Dedifferentiated amniotic fluid mesenchymal stem cell (primary cell): ENCODE data around the gene KRT5.

Experiments
- DNase-seq: peaks from one replicate; pipeline ENCODE4 v3.0.0-alpha.2; 2016; ENCODE audit errors: extremely low spot score

KRT5 gene

DNA sequence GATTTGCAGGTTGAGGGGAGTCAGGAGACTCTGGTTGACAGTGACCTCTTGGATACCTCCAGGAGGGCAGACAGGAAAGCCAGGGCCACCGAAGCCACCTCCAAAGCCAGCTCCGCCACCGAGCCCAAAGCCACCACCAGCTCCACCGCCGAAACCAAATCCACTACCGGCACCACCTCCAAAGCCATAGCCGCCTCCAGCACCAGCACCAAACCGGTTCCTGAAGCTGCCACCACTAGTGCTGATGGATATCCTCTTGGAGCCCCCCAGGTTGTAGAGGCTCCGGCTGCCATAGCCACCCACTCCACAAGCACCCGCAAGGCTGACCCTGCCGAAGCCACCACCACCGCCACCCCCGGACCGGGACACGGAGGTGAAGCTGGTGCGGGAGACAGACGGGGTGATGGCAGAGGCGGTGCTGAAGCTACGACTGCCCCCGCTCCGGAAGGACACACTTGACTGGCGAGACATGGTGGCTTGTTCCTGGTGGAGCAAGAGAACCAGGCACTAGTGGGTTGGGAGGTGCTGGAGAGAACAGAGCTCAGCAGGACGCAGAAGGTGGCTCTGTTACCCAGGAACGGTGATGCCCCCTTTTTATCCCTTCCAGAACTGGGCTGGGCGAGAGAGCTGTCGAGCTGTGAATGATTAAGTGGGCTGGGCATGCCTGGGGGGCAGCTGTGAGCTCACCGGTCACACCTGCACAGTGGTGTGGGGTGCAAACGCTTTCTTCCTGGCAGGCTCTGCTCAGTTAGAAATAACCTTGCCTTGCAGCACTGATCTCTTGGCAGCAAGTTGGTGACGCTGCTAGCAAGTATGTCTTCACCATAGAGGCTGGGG lies at the start of gene KRT5:
TSS of gene KRT5 (minus strand) at position 569 of the 837 bp plus-strand sequence. CDS start at position 471, 98 bp downstream.
- DNase-seq, result no peak

- no peak for DNase-seq
Measured at GRCh38 chr12:52568111-52568510, 47.9 kb upstream of the KRT5 start.

DNA sequence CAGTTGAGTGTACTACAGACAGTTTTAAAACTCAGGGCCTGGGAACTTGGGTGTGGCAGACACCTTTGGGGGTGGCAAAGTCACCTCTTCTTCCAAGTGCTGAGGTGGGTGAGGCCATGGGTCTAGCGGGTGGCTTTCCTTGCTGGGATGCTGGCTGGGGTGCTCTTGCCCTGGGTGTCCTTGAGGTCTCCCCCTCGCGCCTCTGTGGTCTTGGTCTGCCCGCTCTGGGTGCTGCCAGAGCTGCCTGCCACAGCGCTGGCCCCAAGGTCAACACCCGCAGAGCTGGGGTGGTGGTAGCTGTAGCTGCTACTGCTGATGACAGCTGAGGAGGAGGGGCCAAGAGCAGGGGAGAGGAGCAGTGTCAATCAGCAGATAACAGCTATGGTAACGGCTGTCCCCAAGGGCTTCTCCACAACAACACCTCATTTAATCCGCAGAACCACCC lies 46.7 kb upstream of the KRT5 start:
- no peak for DNase-seq

DNA sequence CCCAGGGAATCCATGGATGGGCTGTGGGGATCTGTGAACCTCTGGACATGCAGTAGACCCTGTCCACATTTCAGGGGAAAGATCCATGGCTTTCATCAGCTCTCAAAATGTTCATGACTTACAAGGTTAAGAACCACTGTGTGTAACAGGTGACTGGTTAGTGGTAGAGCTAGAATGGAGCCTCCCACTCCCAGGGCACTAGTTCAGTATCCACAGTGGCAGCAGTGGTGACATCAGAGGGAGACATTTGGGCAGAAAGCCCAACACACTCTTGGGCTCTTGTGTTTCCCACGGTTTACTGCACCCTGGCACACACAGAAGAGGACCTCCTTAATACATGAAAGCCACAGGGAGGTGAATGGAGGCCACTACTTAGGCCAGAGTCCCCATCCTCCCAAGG lies 44.4 kb upstream of the KRT5 start:
- no peak for DNase-seq

GRCh38 chr12:52561880-52562449 lies 41.8 kb upstream of the KRT5 start:
- no peak for DNase-seq

DNA sequence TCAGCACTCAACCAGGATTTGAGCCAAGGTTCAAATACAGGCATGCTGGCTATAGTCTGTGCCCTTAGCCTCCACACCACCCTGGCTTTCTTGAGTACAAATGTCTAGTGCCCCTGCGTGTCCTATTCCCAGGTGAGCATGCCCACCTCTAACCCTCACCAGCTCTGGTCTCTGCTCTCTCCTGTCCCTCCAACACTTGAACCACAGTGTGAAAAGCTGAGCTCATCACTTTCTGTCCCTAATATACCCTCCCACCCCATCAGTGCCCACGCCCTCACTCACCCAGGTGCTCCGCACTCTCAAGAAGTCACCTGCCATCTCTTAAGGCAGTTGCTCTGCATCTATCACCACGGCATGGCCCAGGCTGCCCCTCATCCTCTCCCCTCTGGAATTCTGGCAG lies 39.8 kb upstream of the KRT5 start:
- no peak for DNase-seq

DNA sequence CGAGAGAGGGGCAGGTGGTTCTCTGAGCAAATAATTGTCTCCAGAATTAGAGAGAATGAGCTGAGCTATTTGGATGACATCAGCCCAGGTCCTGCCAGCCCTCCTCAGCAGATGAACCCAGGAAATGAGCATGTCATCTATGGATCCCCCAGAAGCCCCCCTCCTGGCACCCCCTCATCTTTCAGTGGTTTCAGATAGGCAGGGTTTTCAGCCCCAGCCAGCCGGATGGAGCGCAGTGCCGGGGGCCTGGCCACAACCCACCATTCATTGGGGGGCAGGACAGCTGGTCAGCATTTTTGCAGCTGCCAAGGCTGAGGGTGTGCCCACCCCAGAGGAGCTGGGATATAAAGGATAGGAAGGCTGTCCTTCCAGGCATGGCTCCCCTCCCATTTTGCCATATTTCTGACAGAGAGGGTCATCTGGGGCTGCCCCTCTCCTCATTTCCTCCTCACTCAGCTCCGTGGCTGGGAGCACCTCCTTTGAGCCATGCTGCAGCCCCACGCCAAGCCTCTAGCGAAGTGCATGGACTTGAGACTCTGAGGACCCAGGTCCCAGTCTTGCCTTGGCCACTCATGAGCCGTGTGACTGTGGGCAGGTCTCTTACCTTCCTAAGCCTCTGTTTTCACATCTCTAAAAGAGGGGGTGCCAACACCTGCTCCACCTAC lies 38.7 kb upstream of the KRT5 start:
- DNase-seq, result no peak

DNA sequence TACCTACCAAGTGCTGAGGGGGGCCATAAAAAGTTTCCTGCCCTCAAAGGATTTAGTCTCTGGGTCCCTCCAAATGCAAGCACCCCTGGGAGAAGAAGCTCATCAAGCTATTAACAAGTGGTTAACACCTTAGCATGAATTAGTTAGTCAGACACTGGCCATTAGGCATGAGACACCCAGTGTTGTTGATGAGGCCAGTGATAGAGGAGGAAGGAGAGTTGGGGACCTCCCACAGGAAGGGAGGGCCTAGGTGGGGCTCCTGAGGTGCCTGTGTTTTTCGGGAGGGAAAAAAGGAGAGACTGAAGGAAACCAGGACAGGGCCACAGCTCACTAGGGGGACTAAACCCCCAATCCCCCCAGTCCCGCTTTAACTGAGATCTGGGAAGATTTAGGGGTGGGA lies 37.3 kb upstream of the KRT5 start:
- DNase-seq, result no peak

DNA sequence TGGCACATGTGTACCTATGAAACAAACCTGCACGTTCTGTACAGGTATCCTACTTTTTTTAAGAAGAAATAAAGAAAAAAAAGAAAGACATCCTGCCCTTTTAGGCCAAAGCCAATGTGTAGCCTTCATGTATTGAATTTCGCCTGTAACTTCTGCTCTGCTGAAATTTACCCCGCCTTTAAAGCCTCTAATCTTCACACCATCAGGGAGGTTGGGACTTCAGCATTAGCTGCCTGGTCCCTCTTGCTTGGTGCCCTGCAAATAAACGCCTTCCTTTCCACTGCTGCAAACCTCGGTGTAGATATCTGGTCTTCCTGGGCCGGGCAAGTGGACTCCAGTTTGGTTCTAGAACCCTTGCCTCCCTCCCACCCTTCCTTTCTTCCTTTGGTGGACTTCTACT lies 35.4 kb upstream of the KRT5 start:
- DNase-seq, result no peak

DNA sequence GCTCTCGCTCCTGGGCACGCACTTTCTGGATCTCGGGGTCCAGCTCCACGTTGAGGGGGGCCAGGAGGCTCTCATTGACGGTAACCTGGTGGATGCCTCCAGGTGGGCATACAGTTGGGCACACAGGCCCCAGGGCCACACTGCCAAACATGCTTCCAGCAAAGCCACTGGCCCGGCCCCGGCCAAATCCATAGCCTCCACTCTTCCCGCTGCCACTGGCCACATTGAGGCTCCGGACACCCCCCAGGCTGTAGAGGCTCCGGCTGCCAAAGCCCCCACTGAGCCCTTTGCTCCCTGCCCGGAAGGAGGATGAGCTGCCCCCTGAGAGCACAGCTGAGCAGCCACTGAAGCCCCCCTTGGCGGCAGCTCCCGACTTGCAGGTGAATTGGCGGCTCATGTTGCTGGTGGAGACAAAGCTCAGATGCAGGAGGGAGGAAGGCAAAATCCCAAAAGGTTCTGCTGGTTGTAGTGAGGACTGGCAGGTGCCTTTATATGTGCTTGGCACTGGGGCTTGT lies 32.5 kb upstream of the KRT5 start, which contains the start of gene KRT71:
TSS of gene KRT71 (minus strand) at position 465 of the 515 bp plus-strand sequence. CDS start at position 397, 68 bp downstream.
- DNase-seq, result no peak

GRCh38 chr12:52552055-52552454 lies 31.9 kb upstream of the KRT5 start:
- DNase-seq, result no peak

GRCh38 chr12:52551216-52551865 lies 31.1 kb upstream of the KRT5 start:
- DNase-seq, result no peak

GRCh38 chr12:52546126-52546525 lies 25.9 kb upstream of the KRT5 start:
- no peak for DNase-seq

DNA sequence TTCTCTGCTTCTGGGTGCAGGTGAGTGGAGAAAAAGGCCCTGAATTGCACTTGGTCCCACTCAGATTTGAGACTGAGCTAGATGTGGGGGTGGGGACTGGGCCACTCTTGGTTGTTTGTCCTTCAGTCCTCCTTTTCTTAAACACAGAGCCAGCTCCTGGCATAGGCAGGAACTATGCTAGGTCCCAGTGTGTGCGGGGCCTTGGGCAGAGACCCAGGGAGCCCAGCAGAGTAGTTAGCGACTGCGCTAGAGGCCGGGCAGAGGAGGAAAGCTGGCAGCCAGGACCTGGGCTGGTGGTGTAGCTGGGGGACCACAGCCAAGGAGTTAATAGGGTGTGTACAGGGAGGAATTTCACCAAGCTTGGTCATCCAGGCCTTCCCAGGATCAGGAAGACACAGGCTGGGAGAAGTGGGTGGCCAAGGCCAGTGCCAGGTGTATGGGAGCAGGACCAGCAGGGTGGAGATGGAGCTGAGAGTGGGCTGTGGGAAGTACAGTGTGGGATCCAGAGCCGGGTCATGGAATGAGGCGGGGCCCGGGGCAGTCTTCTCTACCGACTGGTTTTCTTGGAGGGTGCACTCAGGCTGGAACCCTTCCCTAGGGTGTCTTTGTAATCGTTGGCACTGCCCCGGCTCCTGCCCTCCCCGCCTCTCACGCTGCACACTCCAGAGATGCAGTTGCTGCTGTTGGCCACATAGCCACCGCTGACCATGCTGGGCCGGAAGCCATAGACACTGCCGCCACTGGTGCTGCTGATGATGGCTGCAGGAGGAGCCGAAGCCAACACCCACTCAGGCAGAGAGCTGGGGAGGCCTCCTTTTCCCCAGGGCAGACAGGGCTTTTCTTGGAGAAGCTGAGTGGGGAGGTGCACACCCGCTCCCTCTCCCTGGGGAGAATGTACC lies 24.0 kb upstream of the KRT5 start:
- DNase-seq, result no peak

DNA sequence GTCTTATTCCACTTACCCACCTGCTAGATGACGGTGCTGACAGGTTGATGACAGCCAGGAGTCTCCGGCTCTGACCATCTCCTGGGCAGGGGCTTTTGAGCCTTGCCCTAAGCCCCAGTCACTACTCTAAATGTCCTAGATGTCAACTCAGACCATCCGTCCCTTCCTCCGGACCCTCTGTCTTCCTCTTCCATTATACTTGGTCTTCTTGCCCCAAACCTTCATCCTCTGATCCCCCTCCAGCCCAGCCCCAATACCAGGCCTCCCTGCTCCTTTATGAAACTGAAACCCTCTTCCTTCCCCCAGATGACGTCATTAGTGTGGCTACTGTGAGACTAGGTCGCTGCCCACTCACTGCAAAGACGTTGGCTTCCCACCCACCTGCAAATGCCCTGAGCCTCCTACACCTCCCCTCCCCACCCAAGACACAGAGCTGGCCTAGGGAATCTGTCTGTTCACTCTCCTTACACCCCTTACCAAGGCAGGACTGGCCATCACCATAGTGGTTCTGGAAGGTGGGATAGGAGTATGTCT lies 22.7 kb upstream of the KRT5 start:
- no peak for DNase-seq

DNA sequence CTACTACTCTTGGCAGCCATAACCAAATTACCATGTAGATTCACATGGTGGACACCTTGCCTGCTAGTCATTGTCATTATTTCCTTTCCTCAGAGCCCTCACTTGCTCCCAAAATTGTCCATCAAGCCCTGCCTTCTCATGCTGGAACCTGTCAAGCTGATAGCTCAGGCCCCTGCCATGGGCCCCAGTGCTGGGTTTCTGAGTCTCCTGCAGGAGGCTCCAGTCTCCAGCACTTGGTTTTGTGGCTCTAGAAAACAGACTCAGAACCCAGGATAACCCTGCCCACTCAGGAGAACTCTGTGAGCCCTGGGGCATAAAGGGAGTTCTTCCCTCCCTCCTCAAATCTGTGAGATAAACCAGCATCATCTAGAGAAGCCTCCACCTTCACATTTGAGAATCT lies 22.0 kb upstream of the KRT5 start:
- no peak for DNase-seq

DNA sequence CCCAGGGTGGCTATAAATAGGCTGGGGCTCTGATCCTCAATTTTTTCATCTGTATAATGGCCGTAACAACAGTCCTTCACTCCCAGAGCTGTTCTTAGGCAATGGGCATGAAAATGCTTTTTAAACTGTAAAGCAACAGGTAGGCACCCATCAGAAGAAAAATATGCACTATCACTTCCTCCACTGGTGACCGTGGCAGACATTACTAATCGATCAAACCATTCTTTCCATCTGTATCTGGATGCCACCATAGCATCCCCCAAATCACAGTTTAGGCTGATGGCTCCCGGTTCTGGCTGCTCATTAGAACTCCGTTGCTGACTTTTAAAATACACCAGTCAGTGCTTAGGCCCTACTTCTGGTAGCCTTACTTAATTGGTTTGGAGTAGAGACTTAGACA lies 21.5 kb upstream of the KRT5 start:
- DNase-seq, result no peak

GRCh38 chr12:52540531-52540930 lies 20.3 kb upstream of the KRT5 start:
- no peak for DNase-seq

GRCh38 chr12:52539821-52540173 lies 19.6 kb upstream of the KRT5 start:
- DNase-seq, result no peak

- peak; percentile 78 for DNase-seq
Measured at GRCh38 chr12:52539083-52539820, 19.1 kb upstream of the KRT5 start.
